MM.1S (cell line): Measurements from ENCODE around the gene CUL4B.

ENCODE experiments used
- EZH2 ChIP-seq: fragments of 300-600 bp; sonication (generic); optimal IDR thresholded peaks from 2 replicates; pipeline ENCODE3; 2017; ENCODE audit warnings: low read depth, mild to moderate bottlenecking, antibody characterized with exemption, low read length, mixed read lengths
- EZH2phosphoT487 ChIP-seq: fragments of 300-600 bp; sonication (generic); IDR thresholded peaks from 2 replicates; pipeline ENCODE4 v1.6.1; 2018; ENCODE audit warnings: antibody characterized with exemption, low read length

- TF ChIP-seq EZH2phosphoT487 (no peak), EZH2 (no peak)
These were observed 83.3 kb downstream of the CUL4B start for GRCh38 chrX:120477453-120477852.
